Thyroid gland (tissue), 4 donors: ENCODE data around the gene CRAT.

Experiments used
- CTCF ChIP-seq, 6 experiments: fragments of 200-600 bp in 3 of 6; fragments of 450-650 bp in 3 of 6; sonication (generic) in 3 of 6; IDR thresholded peaks; one replicate each; pipeline ENCODE4 v1.5.1; 2016 to 2019; ENCODE audit warnings: antibody characterized with exemption in 6 of 6, mild to moderate bottlenecking in 2 of 6, inconsistent platforms in 1 of 6, moderate library complexity in 1 of 6
- POLR2A ChIP-seq, 2 donors: fragments of 450-650 bp; IDR thresholded peaks; one replicate each; pipeline ENCODE4 v1.6.1; 2017; ENCODE audit warnings: antibody characterized with exemption in 2 of 2, mild to moderate bottlenecking in 2 of 2, moderate library complexity in 1 of 2

- TF ChIP-seq CTCF (IDR thresholded peaks at IDR 0.05) (no peak), POLR2A (IDR thresholded peaks at IDR 0.05) (no peak)
Observed at GRCh38 chr9:129103595-129103965, 7.0 kb downstream of the CRAT start.
